Large intestine (tissue), 3 donors: ENCODE results near the gene PRKCB. TPM values are rescaled to one million over a fixed set of nuclear protein-coding genes. Genes with fewer than 3 reads are reported as not detected.
"Not testable (repeated sequence)": the region's sequence is repeated elsewhere in the genome, so short reads cannot be mapped to it uniquely, and the experiment has no call there.

Source experiments
- DNase-seq, 2 donors: peaks; one replicate each; pipeline versions ENCODE4 v3.0.0 to v3.0.0-alpha.2; 2013
- H3K27ac ChIP-seq: one replicate; pipeline ENCODE4 v1.5.1; 2013; ENCODE audit warnings: low read length
- H3K27me3 ChIP-seq: 2 replicates; pipeline ENCODE4 v1.6.1; 2013; ENCODE audit warnings: low read length; ENCODE audit not compliant: control insufficient read depth, insufficient read depth
- H3K36me3 ChIP-seq: 2 replicates; pipeline ENCODE4 v1.6.1; 2013; ENCODE audit warnings: low read length; ENCODE audit not compliant: control insufficient read depth, insufficient read depth
- H3K4me1 ChIP-seq: one replicate; pipeline ENCODE4 v1.6.1; 2013; ENCODE audit warnings: low read length; ENCODE audit not compliant: control insufficient read depth, insufficient read depth
- H3K4me3 ChIP-seq: one replicate; pipeline ENCODE4 v1.5.1; 2013; ENCODE audit warnings: low read length
- H3K9me3 ChIP-seq: one replicate; pipeline ENCODE4 v1.6.1; 2013; ENCODE audit warnings: mild to moderate bottlenecking, low read depth, low read length, moderate library complexity; ENCODE audit not compliant: control insufficient read depth
- WGBS: methylation state at CpG from one replicate; pipeline ENCODE4 v1.1.5; 2013; ENCODE audit warnings: low lambda C conversion rate; ENCODE audit not compliant: insufficient coverage; 5-methylcytosine and 5-hydroxymethylcytosine counted together
- polyA plus RNA-seq: library from polyadenylated mRNA; unstranded; fragments of 120-200 nt; gene quantifications from one replicate; pipeline ENCODE4 v1.2.1, GENCODE V29; 2013

The PRKCB gene
- polyA plus RNA-seq, 1 donor, result 3.1 TPM

DNA sequence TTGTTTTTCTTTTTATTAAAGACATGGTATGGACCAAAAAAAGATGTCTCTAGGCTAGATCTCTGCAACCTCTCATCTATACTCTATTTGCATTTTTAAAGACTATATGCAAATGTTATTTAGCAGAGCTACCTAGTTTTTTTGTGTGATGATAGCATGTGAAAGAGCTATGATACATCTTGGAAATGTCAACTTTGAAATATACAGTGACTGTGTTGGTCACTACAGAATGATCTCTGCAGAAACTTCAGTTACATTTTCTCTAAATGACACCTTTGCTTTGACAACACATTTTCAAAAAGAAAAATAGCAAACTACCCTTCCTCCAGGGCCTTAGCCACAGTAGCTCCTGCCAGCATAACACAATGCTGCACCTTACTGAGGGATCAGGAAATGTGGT lies 86.6 kb downstream of the PRKCB start:
- H3K9me3 ChIP-seq, result no peaks in the 10 kb centered on the region

DNA sequence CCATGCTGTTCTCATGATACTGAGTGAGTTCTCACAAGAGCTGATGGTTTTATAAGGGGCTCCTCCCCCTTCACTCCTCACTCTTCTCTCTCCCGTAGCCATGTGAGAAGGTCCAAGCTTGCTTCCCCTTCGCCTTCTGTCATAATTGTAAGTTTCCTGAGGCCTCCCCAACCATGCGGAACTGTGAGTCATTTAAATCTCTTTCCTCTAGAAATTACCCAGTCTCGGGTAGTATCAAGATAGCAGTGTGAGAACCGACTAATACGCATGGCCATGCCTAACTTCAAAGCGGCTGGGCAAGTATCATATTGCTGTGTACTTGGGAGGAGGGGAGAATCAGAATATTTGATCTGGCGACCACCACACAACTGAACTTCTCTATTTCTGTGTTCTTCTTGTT lies 88.3 kb downstream of the PRKCB start:
- Histone ChIP-seq H3K36me3 (no peaks in the 10 kb centered on the region), H3K27ac (no peak overlapping the region), H3K4me3 (no peak overlapping the region), H3K27me3 (no peaks in the 10 kb centered on the region), H3K9me3 (no peaks in the 10 kb centered on the region), H3K4me1 (no peaks in the 10 kb centered on the region)
- no peak for DNase-seq
- WGBS, result 67% methylated on average over 2 of the region's 8 CpGs

More for the DNA sequence above, 86.6 kb downstream of the PRKCB start:
- Histone ChIP-seq H3K27me3 (no peaks in the 10 kb centered on the region), H3K4me1 (no peaks in the 10 kb centered on the region), H3K36me3 (no peaks in the 10 kb centered on the region), H3K4me3 (no peak overlapping the region), H3K27ac (no peak overlapping the region)
- DNase-seq, result no peak

DNA sequence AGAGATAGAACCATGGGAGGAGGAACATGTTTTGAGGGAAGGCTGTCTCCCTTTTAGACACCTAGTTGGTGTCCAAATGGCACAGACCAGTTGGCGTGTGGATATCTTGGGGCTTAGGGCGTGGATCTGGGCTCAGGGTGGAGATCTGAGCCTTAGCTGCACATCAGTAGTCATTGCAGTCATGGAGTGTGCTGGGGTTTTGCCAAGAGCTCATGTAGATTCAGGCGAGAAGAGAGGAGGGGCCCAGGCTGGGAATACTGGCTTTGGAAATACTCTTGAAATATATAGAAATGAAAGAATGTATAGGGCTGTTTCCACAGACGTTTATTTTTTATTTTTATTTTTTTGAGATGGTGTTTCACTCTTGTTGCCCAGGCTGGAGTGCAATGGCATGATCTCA lies 92.0 kb downstream of the PRKCB start:
- Histone ChIP-seq H3K4me1 (no peaks in the 10 kb centered on the region), H3K27ac (no peak overlapping the region), H3K4me3 (no peak overlapping the region), H3K36me3 (no peaks in the 10 kb centered on the region), H3K27me3 (no peaks in the 10 kb centered on the region), H3K9me3 (no peaks in the 10 kb centered on the region)
- no CpG with 5 or more reads among the region's 4 CpGs for WGBS
- DNase-seq, result no peak

- no peaks in the 10 kb centered on the region for H3K27me3 ChIP-seq
- WGBS, result 80% methylated on average over 1 of the region's 4 CpGs
- H3K27ac ChIP-seq, result no peak overlapping the region
- no peak for DNase-seq
- H3K9me3 ChIP-seq, result no peaks in the 10 kb centered on the region
- H3K36me3 ChIP-seq, result no peaks in the 10 kb centered on the region
- no peak overlapping the region for H3K4me3 ChIP-seq
- no peaks in the 10 kb centered on the region for H3K4me1 ChIP-seq
Measured at GRCh38 chr16:23929237-23929636, 93.5 kb downstream of the PRKCB start.

DNA sequence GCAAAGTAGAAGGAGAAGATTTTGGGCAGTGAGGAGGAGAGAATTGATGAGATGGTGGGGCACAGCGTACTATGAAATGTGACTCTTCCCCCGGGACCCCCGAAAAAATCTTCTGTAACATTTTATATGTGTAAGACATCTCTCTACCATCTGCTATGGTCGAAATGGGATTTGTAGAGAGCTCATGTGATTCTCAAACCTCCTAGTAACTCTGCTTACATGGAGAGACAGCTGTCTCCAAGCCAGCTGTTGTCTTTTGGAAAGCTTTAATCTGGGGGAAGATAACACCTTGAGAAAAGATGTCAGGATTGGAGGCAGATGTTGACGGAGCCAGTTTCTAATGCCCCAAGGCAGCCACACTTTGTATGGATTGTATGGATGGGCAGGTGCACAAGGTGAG lies 94.1 kb downstream of the PRKCB start:
- H3K9me3 ChIP-seq, result no peaks in the 10 kb centered on the region
- no CpG with 5 or more reads among the region's 5 CpGs for WGBS
- no peak for DNase-seq
- no peaks in the 10 kb centered on the region for H3K27me3 ChIP-seq
- no peaks in the 10 kb centered on the region for H3K36me3 ChIP-seq
- H3K4me1 ChIP-seq, result no peaks in the 10 kb centered on the region
- H3K27ac ChIP-seq, result no peak overlapping the region
- H3K4me3 ChIP-seq, result no peak overlapping the region

- H3K4me1 ChIP-seq, result no peaks in the 10 kb centered on the region
- no peak overlapping the region for H3K4me3 ChIP-seq
- H3K9me3 ChIP-seq, result no peaks in the 10 kb centered on the region
- no peaks in the 10 kb centered on the region for H3K36me3 ChIP-seq
- DNase-seq, result no peak
- 100% methylated on average over 3 of the region's 5 CpGs for WGBS
- H3K27me3 ChIP-seq, result no peaks in the 10 kb centered on the region
- H3K27ac ChIP-seq, result no peak overlapping the region
Measured at GRCh38 chr16:23930791-23931190, 95.0 kb downstream of the PRKCB start.

DNA sequence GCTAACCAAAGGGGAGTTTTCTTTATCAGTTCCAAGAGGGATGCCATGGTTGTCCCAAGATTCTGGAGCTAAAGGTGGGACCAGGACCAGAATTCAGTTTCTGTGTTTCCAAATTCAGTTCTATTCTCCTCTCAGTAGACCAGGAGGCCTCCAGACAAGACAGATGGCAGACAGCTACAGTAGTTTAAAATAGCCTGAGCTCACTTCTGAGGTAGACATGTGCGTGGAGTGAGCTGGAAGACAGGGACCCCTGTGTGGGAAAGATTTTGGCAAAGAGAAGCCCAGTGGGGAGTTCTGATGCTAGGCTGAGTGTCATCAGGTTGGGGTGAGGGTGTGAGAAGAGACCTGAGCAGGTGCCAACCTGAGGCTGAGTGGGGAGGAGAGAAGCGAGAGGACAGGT lies 95.4 kb downstream of the PRKCB start:
- no peaks in the 10 kb centered on the region for H3K27me3 ChIP-seq
- WGBS, result no CpG with 5 or more reads among the region's 2 CpGs
- DNase-seq, result no peak

GRCh38 chr16:23933650-23934049 lies 97.9 kb downstream of the PRKCB start:
- not testable (repeated sequence) for H3K27ac ChIP-seq, DNase-seq, H3K4me1 ChIP-seq, H3K4me3 ChIP-seq, H3K36me3 ChIP-seq, H3K27me3 ChIP-seq, H3K9me3 ChIP-seq
- 79% methylated on average over 2 of the region's 2 CpGs for WGBS

More for the DNA sequence above, 95.4 kb downstream of the PRKCB start:
- H3K36me3 ChIP-seq, result no peaks in the 10 kb centered on the region
- no peak overlapping the region for H3K27ac ChIP-seq
- no peaks in the 10 kb centered on the region for H3K9me3 ChIP-seq
- no peaks in the 10 kb centered on the region for H3K4me1 ChIP-seq
- H3K4me3 ChIP-seq, result no peak overlapping the region

DNA sequence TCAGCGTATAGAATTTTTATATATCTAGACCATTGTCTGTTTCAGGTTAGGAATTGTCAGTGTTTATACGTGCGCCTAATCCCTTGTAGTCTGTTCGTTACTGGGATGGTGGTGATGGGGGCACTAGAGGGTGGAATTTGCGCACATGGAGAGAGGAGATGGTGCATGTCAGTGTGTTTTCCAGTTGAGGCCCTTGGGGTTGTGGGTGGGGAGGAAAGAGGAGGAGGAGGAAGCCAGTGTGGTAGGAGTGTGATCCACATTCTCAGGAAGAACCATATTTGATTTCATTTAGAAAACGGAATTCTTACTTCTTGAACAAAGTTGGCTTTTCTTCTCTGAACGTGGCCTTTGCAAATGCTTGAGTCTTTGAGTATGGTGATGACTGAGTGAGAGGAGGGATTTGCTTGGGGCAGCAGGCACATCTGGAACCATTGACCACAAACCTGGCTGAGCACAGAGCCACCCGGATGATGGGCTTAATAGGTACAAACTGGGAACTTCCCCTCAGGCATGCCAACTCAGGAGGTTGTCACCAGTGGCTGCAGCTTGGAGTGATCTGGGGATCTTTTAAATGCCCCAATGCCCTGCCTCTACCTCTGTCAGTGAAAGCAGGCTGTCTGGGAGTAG lies 98.9 kb downstream of the PRKCB start:
- WGBS, result 80% methylated on average over 4 of the region's 8 CpGs
- Histone ChIP-seq H3K4me1 (no peaks in the 10 kb centered on the region), H3K27ac (no peak overlapping the region), H3K27me3 (no peaks in the 10 kb centered on the region), H3K36me3 (no peaks in the 10 kb centered on the region), H3K4me3 (no peak overlapping the region), H3K9me3 (no peaks in the 10 kb centered on the region)
- no peak for DNase-seq

- no peak overlapping the region for H3K4me3 ChIP-seq
- no peaks in the 10 kb centered on the region for H3K4me1 ChIP-seq
- DNase-seq, result no peak
- no peak overlapping the region for H3K27ac ChIP-seq
- H3K36me3 ChIP-seq, result no peaks in the 10 kb centered on the region
- no peaks in the 10 kb centered on the region for H3K27me3 ChIP-seq
- no peaks in the 10 kb centered on the region for H3K9me3 ChIP-seq
Measured at GRCh38 chr16:23940111-23940510, 104.3 kb downstream of the PRKCB start.

DNA sequence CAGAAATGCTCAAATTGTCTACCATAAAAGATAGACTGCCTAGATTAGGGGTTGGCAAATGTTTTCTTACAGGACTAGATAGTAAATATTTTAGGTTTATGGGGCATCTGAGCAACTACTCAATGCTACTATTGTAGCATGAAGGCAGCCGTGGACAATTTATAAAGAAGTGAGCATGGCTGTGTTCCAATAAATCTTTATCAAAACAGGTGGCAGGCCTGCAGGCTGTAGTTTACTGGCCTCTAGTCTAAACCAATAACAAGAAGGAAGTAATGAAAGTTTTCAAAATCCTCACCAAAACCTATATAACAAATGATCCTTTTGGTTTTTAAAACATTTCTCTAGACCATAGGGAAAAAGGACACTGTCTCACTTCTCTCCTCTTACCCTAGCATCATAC lies 105.2 kb downstream of the PRKCB start:
- no peaks in the 10 kb centered on the region for H3K27me3 ChIP-seq
- no peaks in the 10 kb centered on the region for H3K4me1 ChIP-seq
- H3K4me3 ChIP-seq, result no peak overlapping the region
- no peak for DNase-seq
- H3K9me3 ChIP-seq, result no peaks in the 10 kb centered on the region
- no peak overlapping the region for H3K27ac ChIP-seq
- H3K36me3 ChIP-seq, result no peaks in the 10 kb centered on the region
- no CpG with 5 or more reads among the region's 1 CpG for WGBS
